H1 (cell line): ENCODE measurements around the gene GID8. TPM values are rescaled to one million over a fixed set of nuclear protein-coding genes. Genes with fewer than 3 reads are reported as not detected.

Source experiments
- CTCF ChIA-PET: fragments of 300-600 bp; sonication (Branson Sonifier 250); formaldehyde crosslinking; loops from one replicate; lab custom pipeline; 2021; ENCODE audit not compliant: partially characterized antibody; lab: Charles Lee
- POLR2A ChIA-PET: fragments of 300-600 bp; sonication (Branson Sonifier 250); formaldehyde crosslinking; loops from one replicate; lab custom pipeline; 2021; ENCODE audit warnings: inconsistent platforms; ENCODE audit not compliant: partially characterized antibody; lab: Charles Lee
- DNase-seq, 2 experiments: peaks; one replicate each; pipeline versions ENCODE4 v3.0.0 to v3.0.0-alpha.2; 2010 to 2022; ENCODE audit warnings: low spot score in 2 of 2, low read depth in 1 of 2, mixed read lengths in 1 of 2
- FAIRE-seq: peaks from 2 replicates; lab custom pipeline; 2011; peaks lifted over from hg19 to GRCh38; lab: Jason Lieb, UNC
- H2AFZ ChIP-seq: 2 replicates; pipeline ENCODE4 v1.8.1; 2012; ENCODE audit warnings: low read length, inconsistent platforms
- H2AK5ac ChIP-seq: 2 replicates; pipeline ENCODE4 v1.6.1; 2013; ENCODE audit warnings: low read depth, low read length
- H2BK120ac ChIP-seq: replicated peaks from 2 replicates; pipeline ENCODE3; 2013; ENCODE audit warnings: low read depth, low read length, inconsistent platforms
- H2BK12ac ChIP-seq: 2 replicates; pipeline ENCODE4 v1.6.1; 2013; ENCODE audit warnings: low read depth, low read length
- H2BK15ac ChIP-seq: 2 replicates; pipeline ENCODE4 v1.6.1; 2013; ENCODE audit warnings: low read length
- H2BK20ac ChIP-seq: 2 replicates; pipeline ENCODE4 v1.6.1; 2013; ENCODE audit warnings: low read length
- H2BK5ac ChIP-seq: 2 replicates; pipeline ENCODE4 v1.6.1; 2013; ENCODE audit warnings: low read depth, low read length
- H3K14ac ChIP-seq: 2 replicates; pipeline ENCODE4 v1.6.1; 2013; ENCODE audit warnings: inconsistent platforms; ENCODE audit not compliant: insufficient read length
- H3K18ac ChIP-seq: 2 replicates; pipeline ENCODE4 v1.6.1; 2013; ENCODE audit warnings: low read length; ENCODE audit errors: extremely low read depth
- H3K23ac ChIP-seq: 2 replicates; pipeline ENCODE4 v1.6.1; 2013; ENCODE audit warnings: inconsistent platforms; ENCODE audit not compliant: insufficient read length
- H3K23me2 ChIP-seq: 2 replicates; pipeline ENCODE4 v1.6.1; 2013; ENCODE audit warnings: low read depth, low read length
- H3K27ac ChIP-seq: 2 replicates; pipeline ENCODE4 v1.6.1; 2011; ENCODE audit warnings: low read depth, low read length, inconsistent platforms
- H3K27me3 ChIP-seq, 4 experiments: replicated peaks in 1 of 4; 1 replicate in 1 of 4; 2 replicates in 3 of 4; pipeline versions ENCODE4 v1.6.1 to v1.8.1; 2011 to 2013; ENCODE audit warnings: low read length in 3 of 4, mild to moderate bottlenecking in 3 of 4, inconsistent platforms in 2 of 4, mixed read lengths in 2 of 4, moderate library complexity in 1 of 4; ENCODE audit not compliant: control insufficient read depth in 3 of 4, insufficient read depth in 3 of 4; ENCODE audit errors: extremely low read depth in 1 of 4
- H3K36me3 ChIP-seq, 4 experiments: 2 replicates each; pipeline versions ENCODE4 v1.6.1 to v1.8.1; 2011 to 2013; ENCODE audit warnings: mild to moderate bottlenecking in 4 of 4, low read length in 3 of 4, moderate library complexity in 2 of 4, control low read depth in 1 of 4, inconsistent platforms in 1 of 4; ENCODE audit not compliant: insufficient read depth in 4 of 4, control insufficient read depth in 2 of 4
- H3K4ac ChIP-seq: replicated peaks from 2 replicates; pipeline ENCODE3; 2013; ENCODE audit warnings: low read length, low read depth, mixed read lengths, inconsistent platforms; ENCODE audit not compliant: insufficient read length
- H3K4me1 ChIP-seq, 4 experiments: replicated peaks in 1 of 4; 1 replicate in 1 of 4; 2 replicates in 3 of 4; pipeline versions ENCODE4 v1.6.1 to v1.8.1; 2011 to 2013; ENCODE audit warnings: low read length in 3 of 4, inconsistent platforms in 2 of 4, mixed read lengths in 1 of 4; ENCODE audit not compliant: insufficient read depth in 4 of 4, control insufficient read depth in 3 of 4
- H3K4me2 ChIP-seq, 2 experiments: 2 replicates each; pipeline versions ENCODE4 v1.6.1 to v1.8.1; 2011 to 2013; ENCODE audit warnings: low read depth in 2 of 2, low read length in 2 of 2, control low read depth in 1 of 2, inconsistent platforms in 1 of 2, mild to moderate bottlenecking in 1 of 2; ENCODE audit not compliant: insufficient read depth in 1 of 2
- H3K4me3 ChIP-seq, 4 experiments: fragments of 200-600, 300-600 bp in 1 of 4; sonication (generic), shearing (Covaris generic), sonication (Bioruptor Twin) in 1 of 4; 2 replicates each; pipeline versions ENCODE4 v1.5.1 to v1.8.1; 2011 to 2016; ENCODE audit warnings: low read length in 4 of 4, low read depth in 3 of 4, control low read depth in 2 of 4, inconsistent platforms in 2 of 4, mild to moderate bottlenecking in 2 of 4, mixed read lengths in 1 of 4, moderate library complexity in 1 of 4; ENCODE audit not compliant: insufficient read depth in 2 of 4; ENCODE audit errors: extremely low read depth in 1 of 4
- H3K56ac ChIP-seq: replicated peaks from 2 replicates; pipeline ENCODE3; 2013; ENCODE audit warnings: low read depth, mild to moderate bottlenecking, mixed read lengths, low read length, inconsistent platforms; ENCODE audit not compliant: insufficient read length
- H3K79me1 ChIP-seq: 2 replicates; pipeline ENCODE4 v1.6.1; 2013; ENCODE audit warnings: low read depth, low read length, control low read depth
- H3K79me2 ChIP-seq, 2 experiments: 2 replicates each; pipeline versions ENCODE4 v1.6.1 to v1.8.1; 2012 to 2013; ENCODE audit warnings: low read length in 2 of 2, mild to moderate bottlenecking in 2 of 2, inconsistent platforms in 1 of 2; ENCODE audit not compliant: insufficient read depth in 2 of 2, control insufficient read depth in 1 of 2
- H3K9ac ChIP-seq, 4 experiments: replicated peaks in 1 of 4; 1 replicate in 1 of 4; 2 replicates in 3 of 4; pipeline versions ENCODE4 v1.6.1 to v1.8.1; 2011 to 2013; ENCODE audit warnings: low read depth in 3 of 4, low read length in 3 of 4, control low read depth in 2 of 4, mild to moderate bottlenecking in 2 of 4, moderate library complexity in 2 of 4, inconsistent platforms in 1 of 4; ENCODE audit errors: extremely low read depth in 1 of 4
- H3K9me3 ChIP-seq, 2 experiments: 2 replicates each; pipeline versions ENCODE4 v1.6.1 to v1.8.1; 2012 to 2013; ENCODE audit warnings: mild to moderate bottlenecking in 2 of 2, moderate library complexity in 2 of 2, control low read depth in 1 of 2, inconsistent platforms in 1 of 2, low read depth in 1 of 2, low read length in 1 of 2, mixed read lengths in 1 of 2; ENCODE audit not compliant: insufficient read depth in 2 of 2
- H4K20me1 ChIP-seq, 2 experiments: replicated peaks in 1 of 2; 2 replicates each; pipeline versions ENCODE3 to v1.8.1; 2011 to 2013; ENCODE audit warnings: inconsistent platforms in 2 of 2, low read length in 2 of 2, mild to moderate bottlenecking in 1 of 2; ENCODE audit not compliant: insufficient read depth in 2 of 2, control insufficient read depth in 1 of 2
- H4K5ac ChIP-seq: 2 replicates; pipeline ENCODE4 v1.6.1; 2013; ENCODE audit warnings: low read length, low read depth, mixed read lengths, inconsistent platforms; ENCODE audit not compliant: insufficient read length
- H4K8ac ChIP-seq: 2 replicates; pipeline ENCODE4 v1.8.0; 2013; ENCODE audit warnings: mild to moderate bottlenecking, moderate library complexity, low read length, inconsistent platforms; ENCODE audit not compliant: insufficient read depth; ENCODE audit errors: extremely low read depth
- H4K91ac ChIP-seq: replicated peaks from 2 replicates; pipeline ENCODE3; 2013; ENCODE audit warnings: low read length, mixed read lengths, inconsistent platforms; ENCODE audit not compliant: insufficient read length
- ASH2L ChIP-seq: fragments of 200-600, 300-600 bp; sonication (generic); IDR thresholded peaks from one replicate; pipeline ENCODE4 v1.7.1; 2017; ENCODE audit warnings: low read length
- BCL11A ChIP-seq, 2 experiments: IDR thresholded peaks; one replicate each; pipeline ENCODE4 v1.6.1; 2011; ENCODE audit warnings: low read depth in 2 of 2, low read length in 2 of 2, mild to moderate bottlenecking in 2 of 2
- CBX8 ChIP-seq: fragments of 300-800, 300-1000 bp; sonication (generic); IDR thresholded peaks from 2 replicates; pipeline ENCODE4 v1.7.1; 2016; ENCODE audit warnings: low read depth, low read length, borderline replicate concordance
- CHD2 ChIP-seq: IDR thresholded peaks from 2 replicates; pipeline ENCODE4 v1.6.1; 2012; ENCODE audit warnings: low read length, improper control_type of control experiment
- CREB1 ChIP-seq: IDR thresholded peaks from 2 replicates; pipeline ENCODE4 v1.6.1; 2012; ENCODE audit warnings: inconsistent platforms
- FOSL1 ChIP-seq: IDR thresholded peaks from 2 replicates; pipeline ENCODE4 v1.6.1; 2011; ENCODE audit warnings: mild to moderate bottlenecking, low read depth, low read length, moderate library complexity; ENCODE audit not compliant: insufficient read depth
- JUN ChIP-seq: IDR thresholded peaks from 2 replicates; pipeline ENCODE4 v1.6.1; 2011; ENCODE audit warnings: low read depth, mild to moderate bottlenecking, improper control_type of control experiment, low read length
- RFX5 ChIP-seq: IDR thresholded peaks from 2 replicates; pipeline ENCODE4 v1.6.1; 2011; ENCODE audit warnings: low read depth, low read length, improper control_type of control experiment, borderline replicate concordance
- RNF2 ChIP-seq: fragments of 200-900, 300-1000 bp; sonication (generic); IDR thresholded peaks from 2 replicates; pipeline ENCODE4 v1.7.1; 2016; ENCODE audit warnings: borderline replicate concordance, low read depth, mild to moderate bottlenecking, antibody characterized with exemption, low read length; ENCODE audit not compliant: poor library complexity, severe bottlenecking; ENCODE audit errors: missing control alignments
- SIRT6 ChIP-seq: IDR thresholded peaks from one replicate; pipeline ENCODE4 v1.7.1; 2012; ENCODE audit warnings: low read length, inconsistent platforms
- WGBS, 2 experiments: shearing (Covaris generic) in 1 of 2; methylation state at CpG; one replicate each; pipeline versions ENCODE4 v1.1.6 to v1.1.7; 2013 to 2015; ENCODE audit warnings: low lambda C conversion rate in 2 of 2, mixed read lengths in 2 of 2, inconsistent platforms in 1 of 2, low coverage in 1 of 2, missing lambda C conversion rate in 1 of 2; ENCODE audit not compliant: insufficient replicate concordance in 2 of 2, insufficient coverage in 1 of 2, insufficient read length in 1 of 2; ENCODE audit errors: extremely low coverage in 1 of 2, missing lambda C conversion rate in 1 of 2; 5-methylcytosine and 5-hydroxymethylcytosine counted together
- polyA plus RNA-seq, 7 experiments: library from polyadenylated mRNA; depleted of rRNA in 3 of 7; stranded (reverse) in 5 of 7; unstranded in 2 of 7; fragments of >200 nt in 5 of 7; fragments of 200-250 nt in 2 of 7; gene quantifications; 1 replicate in 5 of 7; 2 replicates in 1 of 7; 4 replicates in 1 of 7; pipeline versions ENCODE4 v1.2.1 to v1.2.3, GENCODE V29; 2011 to 2013; ENCODE audit warnings: missing spikeins in 2 of 7, mixed read lengths in 2 of 7
- total RNA-seq: library from RNA; stranded (reverse); fragmentation: NEBNext Ultra II Directional; extraction: Animal tissue kit (Norgen Biotek cat#: 25700); gene quantifications from 2 replicates; pipeline ENCODE4 v1.2.1, GENCODE V29; 2021

GID8 gene
- total and polyA plus RNA-seq, 2 of the 8 experiments (the other 6 are each of a cell fraction or from before 2014, with no cell fraction given) = 39.7 to 72.9 TPM

- no peak for FAIRE-seq
These were observed 32.0 kb downstream of the GID8 start for GRCh38 chr20:62969939-62970306.

More at GRCh38 chr20:62969939-62970306, 32.0 kb downstream of the GID8 start:
- peak overlapping the region; percentile 19; the same call in 1 of the 2 replicates for H3K18ac ChIP-seq
- no peak overlapping the region for H3K14ac ChIP-seq
- H3K23ac ChIP-seq = no peak overlapping the region
- no peak overlapping the region for H3K56ac ChIP-seq
- peaks cover 13% of the 10 kb centered on the region; the same call in 1 of the 2 replicates for H3K23me2 ChIP-seq
- ChIA-PET POLR2A (interaction anchor here (0.6 to 3.4 kb wide), 7 partner anchors 10 to 85 kb away, joined by 3 to 13 read pairs (median 7); partner anchors contain the start of gene BHLHE23), CTCF (interaction anchor here (0.8 to 8.1 kb wide), 13 partner anchors 9 to 179 kb away, joined by 3 to 53 read pairs (median 7); partner anchors contain the start of gene BHLHE23)
- no peak overlapping the region for H2BK20ac ChIP-seq
- H3K79me2 ChIP-seq = no peaks in the 10 kb centered on the region
- H2BK15ac ChIP-seq = no peak overlapping the region
- peak overlapping the region; percentile 65 for H4K91ac ChIP-seq
- H2AFZ ChIP-seq = no peak overlapping the region
- H4K8ac ChIP-seq = no peak overlapping the region
- H3K27me3 ChIP-seq = peaks cover 8 to 29% (median 22%) of the 10 kb centered on the region in 4 experiments
- H2BK12ac ChIP-seq = no peak overlapping the region
- H3K27ac ChIP-seq = no peak overlapping the region
- no peak overlapping the region for H3K4me3 ChIP-seq
- H2BK5ac ChIP-seq = no peak overlapping the region
- no peak for TF ChIP-seq CREB1
- TF ChIP-seq CHD2 = no peak
- no peak for TF ChIP-seq RNF2
- TF ChIP-seq SIRT6 = no peak
- no peak for TF ChIP-seq ASH2L
- TF ChIP-seq JUN = no peak
- TF ChIP-seq BCL11A (IDR thresholded peaks at IDR 0.05; ENCODE audit: low read depth in 2 of 2, low read length in 2 of 2) = no peak
- TF ChIP-seq CBX8 = no peak
- TF ChIP-seq FOSL1 = no peak
- no peak for TF ChIP-seq RFX5
- peaks cover 2 to 16% (median 10%) of the 10 kb centered on the region in 4 experiments for H3K4me1 ChIP-seq
- H3K9me3 ChIP-seq = no peaks in the 10 kb centered on the region
- DNase-seq = no peak
- no peak overlapping the region for H4K5ac ChIP-seq
- no peak overlapping the region for H2AK5ac ChIP-seq
- H3K4ac ChIP-seq = peak overlapping the region; percentile 78
- no peak overlapping the region for H2BK120ac ChIP-seq
- peaks cover 0 to 8% of the 10 kb centered on the region in 2 experiments for H4K20me1 ChIP-seq
- no peaks in the 10 kb centered on the region for H3K79me1 ChIP-seq
- H3K4me2 ChIP-seq = no peak overlapping the region
- WGBS, 2 experiments = 91% methylated on average over 5 of the region's 8 CpGs; no CpG with 5 or more reads in 1 of the 2 experiments
- no peak overlapping the region for H3K9ac ChIP-seq
- H3K36me3 ChIP-seq = no peaks in the 10 kb centered on the region; a peak in 1 of 8 replicates
